K562 (cell line): ENCODE data around the gene ABCC5. TPM values are rescaled to one million over a fixed set of nuclear protein-coding genes. Genes with fewer than 3 reads are reported as not detected.
A peak's percentile ranks its signal among the peaks of the same experiment; 100 is the strongest.

ENCODE experiments used
- ARHGAP35 ChIP-seq: fragments of 450-650 bp; IDR thresholded peaks from 2 replicates; pipeline ENCODE4 v1.6.1; 2018; ENCODE audit not compliant: partially characterized antibody
- HNRNPH1 ChIP-seq: fragments of 200-400 bp; formaldehyde crosslinking; optimal IDR thresholded peaks from 2 replicates; pipeline ENCODE3; 2017; ENCODE audit warnings: low read depth, mild to moderate bottlenecking, low read length, moderate library complexity
- HNRNPL ChIP-seq: fragments of 200-400 bp; formaldehyde crosslinking; IDR thresholded peaks from 2 replicates; pipeline ENCODE4 v1.6.1; 2017; ENCODE audit warnings: low read depth, mild to moderate bottlenecking, low read length
- MAZ ChIP-seq, 2 experiments: fragments of 450-650 bp in 1 of 2; sonication (generic) in 1 of 2; formaldehyde crosslinking; IDR thresholded peaks in 1 of 2; conservative IDR thresholded peaks in 1 of 2; 2 replicates each; pipeline versions ENCODE4 v1.4.0 to v1.5.0; 2020; ENCODE audit warnings: mild to moderate bottlenecking in 1 of 2, missing genetic modification reagents in 1 of 2
- NR4A1 ChIP-seq, 2 experiments: fragments of 250-450 bp in 1 of 2; fragments of 450-650 bp in 1 of 2; sonication (Bioruptor Pico) in 1 of 2; IDR thresholded peaks; 2 replicates each; pipeline versions ENCODE4 v1.4.0 to v1.6.1; 2016 to 2020; ENCODE audit warnings: mild to moderate bottlenecking in 2 of 2, missing compliant biosample characterization in 1 of 2, missing genetic modification characterization in 1 of 2, moderate library complexity in 1 of 2
- SIN3B ChIP-seq: fragments of 450-650 bp; IDR thresholded peaks from 2 replicates; pipeline ENCODE4 v1.6.1; 2017; ENCODE audit warnings: low read depth, mild to moderate bottlenecking, moderate library complexity
- U2AF1 ChIP-seq: fragments of 200-400 bp; formaldehyde crosslinking; optimal IDR thresholded peaks from 2 replicates; pipeline ENCODE3; 2017; ENCODE audit warnings: mild to moderate bottlenecking, low read depth, low read length, moderate library complexity
- ZNF253 ChIP-seq: fragments of 250-450 bp; sonication (Bioruptor Pico); conservative IDR thresholded peaks from 2 replicates; pipeline ENCODE4 v1.6.1; 2021; ENCODE audit warnings: mild to moderate bottlenecking
- ZZZ3 ChIP-seq: fragments of 450-650 bp; IDR thresholded peaks from 2 replicates; pipeline ENCODE4 v1.6.1; 2016; ENCODE audit warnings: antibody characterized with exemption, mild to moderate bottlenecking, moderate library complexity
- polyA plus RNA-seq, 8 experiments: library from polyadenylated mRNA; depleted of rRNA in 4 of 8; stranded (reverse) in 5 of 8; unstranded in 3 of 8; fragments of >200 nt; fragmentation: Nextera tagmentation in 2 of 8; fragmentation: Illumina TruSeq in 1 of 8; extraction: Ambion mirVana in 2 of 8; extraction: Trizol in 1 of 8; gene quantifications; 2 replicates each; pipeline versions ENCODE4 v1.2.1 to v1.2.3, GENCODE V29; 2011 to 2014; ENCODE audit warnings: inconsistent platforms in 1 of 8, missing spikeins in 1 of 8
- total RNA-seq, 7 experiments: library from RNA; depleted of rRNA in 6 of 7; stranded (reverse); fragments of >200 nt in 6 of 7; fragmentation: Illumina TruSeq in 2 of 7; extraction: Trizol in 2 of 7; gene quantifications; 2 replicates each; pipeline versions ENCODE4 v1.2.1 to v1.2.3, GENCODE V29; 2011 to 2021; ENCODE audit warnings: low replicate concordance in 1 of 7
- TF ChIP-seq, protein P1 (sequence below), 2 experiments: fragments of 250-450 bp in 1 of 2; fragments of 450-650 bp in 1 of 2; sonication (Bioruptor Pico) in 1 of 2; IDR thresholded peaks; 2 replicates each; pipeline versions ENCODE4 v1.6.1 to v1.8.0; 2016 to 2021; ENCODE audit warnings: mild to moderate bottlenecking in 2 of 2, moderate library complexity in 2 of 2, missing compliant biosample characterization in 1 of 2, missing genetic modification characterization in 1 of 2
- TF ChIP-seq, protein P2 (sequence below): IDR thresholded peaks from 3 replicates; pipeline ENCODE4 v1.6.1; 2011; ENCODE audit warnings: borderline replicate concordance, mild to moderate bottlenecking, moderate library complexity; ENCODE audit not compliant: insufficient read length; ENCODE audit errors: extremely low read depth

ABCC5 gene
- total and polyA plus RNA-seq, 9 of the 15 experiments (the other 6 are each of a cell fraction or from before 2014, with no cell fraction given): 22.0 to 53.0 (median 41.9) TPM

DNA sequence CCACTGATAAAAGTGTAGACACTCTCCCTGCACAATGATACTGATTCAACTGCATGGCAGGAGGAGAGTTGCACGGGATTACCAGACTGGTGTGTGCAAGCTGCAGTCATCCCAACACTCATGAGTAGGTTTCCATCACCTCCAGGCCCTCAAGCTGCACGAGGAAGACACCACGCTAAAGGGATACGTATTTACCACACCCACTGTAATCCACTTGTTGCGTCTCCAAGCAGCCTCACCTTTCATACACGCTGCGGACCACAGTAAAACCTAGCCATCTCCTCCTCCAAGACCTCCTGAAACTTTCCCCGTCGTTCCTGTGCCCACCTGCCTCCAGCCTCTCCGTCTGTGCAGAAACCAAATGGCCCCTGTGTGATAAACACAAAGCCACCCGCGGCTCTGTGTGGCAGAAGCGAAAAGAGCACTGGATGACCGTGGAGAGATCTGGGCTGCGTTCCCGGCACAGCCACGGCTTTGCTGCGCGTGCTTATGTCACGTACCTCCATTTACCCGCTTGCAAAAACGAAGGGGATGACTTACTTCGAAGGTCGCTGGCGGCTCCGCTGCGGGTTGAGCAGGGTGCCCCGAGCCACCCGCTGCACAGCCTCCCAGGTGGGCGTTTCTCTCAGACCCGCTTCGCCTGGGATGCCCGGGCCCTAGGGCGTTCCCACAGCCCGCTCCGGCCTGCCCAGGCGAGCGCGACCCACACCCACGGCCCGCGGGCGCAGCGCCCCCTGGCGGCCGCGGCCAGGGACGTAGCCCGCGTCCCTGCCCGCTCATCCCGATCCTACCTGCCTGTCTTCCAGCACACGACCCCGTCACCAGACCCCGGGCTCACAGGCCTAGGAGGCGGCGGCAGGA lies 643 bp downstream of the ABCC5 start (continued):
- TF ChIP-seq, protein P1, sequence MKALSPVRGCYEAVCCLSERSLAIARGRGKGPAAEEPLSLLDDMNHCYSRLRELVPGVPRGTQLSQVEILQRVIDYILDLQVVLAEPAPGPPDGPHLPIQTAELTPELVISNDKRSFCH (CRISPR knock-in tag; IDR thresholded peaks at IDR 0.05): no peak
- TF ChIP-seq, protein P1 (tag; IDR thresholded peaks at IDR 0.05): 0 out of 2 replicates have a peak, but pooled peaks have one; percentile 41
- peak; percentile 88 for TF ChIP-seq U2AF1
- TF ChIP-seq, protein P2, sequence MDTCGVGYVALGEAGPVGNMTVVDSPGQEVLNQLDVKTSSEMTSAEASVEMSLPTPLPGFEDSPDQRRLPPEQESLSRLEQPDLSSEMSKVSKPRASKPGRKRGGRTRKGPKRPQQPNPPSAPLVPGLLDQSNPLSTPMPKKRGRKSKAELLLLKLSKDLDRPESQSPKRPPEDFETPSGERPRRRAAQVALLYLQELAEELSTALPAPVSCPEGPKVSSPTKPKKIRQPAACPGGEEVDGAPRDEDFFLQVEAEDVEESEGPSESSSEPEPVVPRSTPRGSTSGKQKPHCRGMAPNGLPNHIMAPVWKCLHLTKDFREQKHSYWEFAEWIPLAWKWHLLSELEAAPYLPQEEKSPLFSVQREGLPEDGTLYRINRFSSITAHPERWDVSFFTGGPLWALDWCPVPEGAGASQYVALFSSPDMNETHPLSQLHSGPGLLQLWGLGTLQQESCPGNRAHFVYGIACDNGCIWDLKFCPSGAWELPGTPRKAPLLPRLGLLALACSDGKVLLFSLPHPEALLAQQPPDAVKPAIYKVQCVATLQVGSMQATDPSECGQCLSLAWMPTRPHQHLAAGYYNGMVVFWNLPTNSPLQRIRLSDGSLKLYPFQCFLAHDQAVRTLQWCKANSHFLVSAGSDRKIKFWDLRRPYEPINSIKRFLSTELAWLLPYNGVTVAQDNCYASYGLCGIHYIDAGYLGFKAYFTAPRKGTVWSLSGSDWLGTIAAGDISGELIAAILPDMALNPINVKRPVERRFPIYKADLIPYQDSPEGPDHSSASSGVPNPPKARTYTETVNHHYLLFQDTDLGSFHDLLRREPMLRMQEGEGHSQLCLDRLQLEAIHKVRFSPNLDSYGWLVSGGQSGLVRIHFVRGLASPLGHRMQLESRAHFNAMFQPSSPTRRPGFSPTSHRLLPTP: no peak
- no peak for TF ChIP-seq HNRNPH1
- no peak for TF ChIP-seq ZZZ3
- peak; percentile 25; the same call in 1 of the 2 replicates for TF ChIP-seq SIN3B
- TF ChIP-seq MAZ (CRISPR knock-in tag; conservative IDR thresholded peaks at IDR 0.05 in 1 of 2, IDR thresholded peaks at IDR 0.05 in 1 of 2): peak in 1 of 2 experiments; percentile 18; a peak in 2 of 4 replicates
- 0 out of 2 replicates have a peak, but pooled peaks have one; percentile 10 for TF ChIP-seq NR4A1 (CRISPR knock-in tag; IDR thresholded peaks at IDR 0.05)
- no peak; the same call in 1 of the 2 replicates for TF ChIP-seq NR4A1 (tag; IDR thresholded peaks at IDR 0.05)
- TF ChIP-seq HNRNPL: peak; percentile 89
- no peak for TF ChIP-seq ZNF253
- no peak for TF ChIP-seq ARHGAP35
- TF ChIP-seq, all 486 proteins: peak for 80
